Trophoblast cell (in vitro differentiated cells and primary cell): Measurements from ENCODE around the gene CPED1.

Experiments used
- DNase-seq, 2 donors: peaks; one replicate each; pipeline ENCODE4 v3.0.0-alpha.2; 2016
- H2AFZ ChIP-seq: 2 replicates; pipeline ENCODE4 v1.6.1; 2013; ENCODE audit warnings: low read length, moderate library complexity, mild to moderate bottlenecking; ENCODE audit not compliant: insufficient read depth, poor library complexity
- H2AK5ac ChIP-seq: 2 replicates; pipeline ENCODE4 v1.6.1; 2013; ENCODE audit warnings: mild to moderate bottlenecking, low read length
- H2BK120ac ChIP-seq: 2 replicates; pipeline ENCODE4 v1.6.1; 2013; ENCODE audit warnings: low read length, mild to moderate bottlenecking, moderate library complexity; ENCODE audit not compliant: insufficient read depth, poor library complexity
- H2BK12ac ChIP-seq: 2 replicates; pipeline ENCODE4 v1.6.1; 2013; ENCODE audit warnings: mild to moderate bottlenecking, low read length, moderate library complexity
- H2BK5ac ChIP-seq: 2 replicates; pipeline ENCODE4 v1.6.1; 2013; ENCODE audit warnings: low read length, low read depth, moderate library complexity, mild to moderate bottlenecking; ENCODE audit not compliant: poor library complexity
- H3K14ac ChIP-seq: 2 replicates; pipeline ENCODE4 v1.6.1; 2013; ENCODE audit warnings: mild to moderate bottlenecking, low read length
- H3K18ac ChIP-seq: 2 replicates; pipeline ENCODE4 v1.6.1; 2013; ENCODE audit warnings: mild to moderate bottlenecking, low read length
- H3K23ac ChIP-seq: 2 replicates; pipeline ENCODE4 v1.6.1; 2013; ENCODE audit warnings: low read length
- H3K27ac ChIP-seq: 2 replicates; pipeline ENCODE4 v1.5.1; 2013; ENCODE audit warnings: low read depth, mild to moderate bottlenecking, inconsistent platforms, low read length, moderate library complexity
- H3K27me3 ChIP-seq: 2 replicates; pipeline ENCODE4 v1.6.1; 2013; ENCODE audit warnings: inconsistent platforms, mild to moderate bottlenecking, low read length, moderate library complexity; ENCODE audit not compliant: insufficient read depth
- H3K36me3 ChIP-seq, 2 experiments: 1 replicate in 1 of 2; 2 replicates in 1 of 2; pipeline ENCODE4 v1.6.1; 2013; ENCODE audit warnings: low read length in 2 of 2, mild to moderate bottlenecking in 2 of 2, moderate library complexity in 1 of 2; ENCODE audit not compliant: insufficient read depth in 2 of 2, control insufficient read depth in 1 of 2
- H3K4ac ChIP-seq: 2 replicates; pipeline ENCODE4 v1.6.1; 2013; ENCODE audit warnings: low read depth, mild to moderate bottlenecking, low read length, moderate library complexity
- H3K4me1 ChIP-seq, 2 experiments: 1 replicate in 1 of 2; 2 replicates in 1 of 2; pipeline ENCODE4 v1.6.1; 2013; ENCODE audit warnings: low read length in 2 of 2, mild to moderate bottlenecking in 2 of 2, moderate library complexity in 1 of 2; ENCODE audit not compliant: insufficient read depth in 2 of 2, control insufficient read depth in 1 of 2
- H3K4me2 ChIP-seq: 2 replicates; pipeline ENCODE4 v1.6.1; 2013; ENCODE audit warnings: inconsistent platforms, mild to moderate bottlenecking, low read length, moderate library complexity
- H3K4me3 ChIP-seq: 2 replicates; pipeline ENCODE4 v1.5.1; 2013; ENCODE audit warnings: mild to moderate bottlenecking, low read depth, low read length, inconsistent platforms
- H3K79me1 ChIP-seq: one replicate; pipeline ENCODE4 v1.6.1; 2013; ENCODE audit warnings: low read length
- H3K79me2 ChIP-seq: 2 replicates; pipeline ENCODE4 v1.6.1; 2013; ENCODE audit warnings: low read length, mild to moderate bottlenecking; ENCODE audit not compliant: control insufficient read depth, insufficient read depth, poor library complexity
- H3K9ac ChIP-seq: 2 replicates; pipeline ENCODE4 v1.6.1; 2013; ENCODE audit warnings: mild to moderate bottlenecking, low read length
- H3K9me3 ChIP-seq: 2 replicates; pipeline ENCODE4 v1.6.1; 2013; ENCODE audit warnings: low read depth, mild to moderate bottlenecking, control low read depth, inconsistent platforms, low read length; ENCODE audit not compliant: insufficient read depth
- H4K12ac ChIP-seq: 2 replicates; pipeline ENCODE4 v1.6.1; 2013; ENCODE audit warnings: low read depth, mild to moderate bottlenecking, low read length, moderate library complexity
- H4K8ac ChIP-seq: 2 replicates; pipeline ENCODE4 v1.6.1; 2013; ENCODE audit warnings: low read depth, mild to moderate bottlenecking, low read length, moderate library complexity
- H4K91ac ChIP-seq: one replicate; pipeline ENCODE4 v1.6.1; 2013; ENCODE audit warnings: low read depth, mild to moderate bottlenecking, low read length, moderate library complexity
- WGBS: extraction: QIAGEN DNeasy Blood & Tissue Kit; methylation state at CpG from one replicate; pipeline ENCODE4 v1.1.7; 2013; ENCODE audit warnings: missing lambda C conversion rate; ENCODE audit not compliant: insufficient read length, insufficient coverage; ENCODE audit errors: extremely low coverage; 5-methylcytosine and 5-hydroxymethylcytosine counted together

CPED1 gene

GRCh38 chr7:121294448-121294992, 306.0 kb downstream of the CPED1 start:
- no peak overlapping the region for H3K4me3 ChIP-seq
- H4K91ac ChIP-seq = no peak overlapping the region
- no peak overlapping the region for H3K27ac ChIP-seq
- no peak overlapping the region for H3K9ac ChIP-seq
- peaks cover 3% of the 10 kb centered on the region for H3K9me3 ChIP-seq
- no peaks in the 10 kb centered on the region for H3K79me1 ChIP-seq
- no peak overlapping the region for H3K4me2 ChIP-seq
- no peak overlapping the region for H4K12ac ChIP-seq
- H4K8ac ChIP-seq = no peak overlapping the region
- H3K4ac ChIP-seq = no peak overlapping the region
- no CpG with 5 or more reads among the region's 2 CpGs for WGBS
- H2AK5ac ChIP-seq = no peak overlapping the region
- H3K4me1 ChIP-seq = no peaks in the 10 kb centered on the region
- H3K27me3 ChIP-seq = no peaks in the 10 kb centered on the region
- no peak overlapping the region for H3K18ac ChIP-seq
- no peak overlapping the region for H2BK5ac ChIP-seq
- no peak overlapping the region for H3K23ac ChIP-seq
- no peak overlapping the region for H2BK120ac ChIP-seq
- no peak overlapping the region for H2BK12ac ChIP-seq
- no peaks in the 10 kb centered on the region for H3K79me2 ChIP-seq
- H3K14ac ChIP-seq = no peak overlapping the region
- peak; percentile 17 to 82 for DNase-seq
- no peaks in the 10 kb centered on the region for H3K36me3 ChIP-seq
- no peak overlapping the region for H2AFZ ChIP-seq

GRCh38 chr7:121297843-121298242, 309.3 kb downstream of the CPED1 start:
- no peak overlapping the region for H3K4me2 ChIP-seq
- WGBS = no CpG with 5 or more reads among the region's 2 CpGs
- no peak overlapping the region for H3K14ac ChIP-seq
- no peak overlapping the region for H2AFZ ChIP-seq
- no peak overlapping the region for H3K23ac ChIP-seq
- no peak overlapping the region for H3K18ac ChIP-seq
- peaks cover 3% of the 10 kb centered on the region for H3K9me3 ChIP-seq
- no peaks in the 10 kb centered on the region for H3K79me2 ChIP-seq
- H2BK5ac ChIP-seq = no peak overlapping the region
- no peak overlapping the region for H3K9ac ChIP-seq
- no peaks in the 10 kb centered on the region for H3K4me1 ChIP-seq
- H3K4me3 ChIP-seq = no peak overlapping the region
- H2BK120ac ChIP-seq = no peak overlapping the region
- H2BK12ac ChIP-seq = no peak overlapping the region
- H3K27me3 ChIP-seq = no peaks in the 10 kb centered on the region
- H2AK5ac ChIP-seq = no peak overlapping the region
- H4K8ac ChIP-seq = no peak overlapping the region
- no peaks in the 10 kb centered on the region for H3K36me3 ChIP-seq
- H4K91ac ChIP-seq = no peak overlapping the region
- no peak overlapping the region for H3K4ac ChIP-seq
- H3K79me1 ChIP-seq = no peaks in the 10 kb centered on the region
- no peak overlapping the region for H3K27ac ChIP-seq
- no peak for DNase-seq
- no peak overlapping the region for H4K12ac ChIP-seq

GRCh38 chr7:121298831-121299239, 310.3 kb downstream of the CPED1 start:
- Histone ChIP-seq H3K36me3 (no peaks in the 10 kb centered on the region), H4K12ac (no peak overlapping the region), H4K91ac (no peak overlapping the region), H2AFZ (no peak overlapping the region), H3K18ac (no peak overlapping the region), H3K9me3 (no peaks in the 10 kb centered on the region), H2AK5ac (no peak overlapping the region), H2BK12ac (no peak overlapping the region), H3K14ac (no peak overlapping the region), H3K27ac (no peak overlapping the region), H3K27me3 (no peaks in the 10 kb centered on the region), H4K8ac (no peak overlapping the region), H3K4me2 (no peak overlapping the region), H3K79me1 (no peaks in the 10 kb centered on the region), H3K4me3 (no peak overlapping the region), H2BK120ac (no peak overlapping the region), H3K4ac (no peak overlapping the region), H2BK5ac (no peak overlapping the region), H3K23ac (no peak overlapping the region), H3K79me2 (no peaks in the 10 kb centered on the region), H3K9ac (no peak overlapping the region), H3K4me1 (no peaks in the 10 kb centered on the region)
- whole genome bisulfite sequencing = no CpG with 5 or more reads among the region's 2 CpGs
- no peak for DNase-seq

- no peaks in the 10 kb centered on the region for H3K79me1 ChIP-seq
- no peak overlapping the region for H3K14ac ChIP-seq
- H3K4me3 ChIP-seq = no peak overlapping the region
- H4K91ac ChIP-seq = no peak overlapping the region
- no peaks in the 10 kb centered on the region for H3K9me3 ChIP-seq
- no peak overlapping the region for H2AFZ ChIP-seq
- no peak overlapping the region for H3K18ac ChIP-seq
- no peak overlapping the region for H3K27ac ChIP-seq
- H3K4me1 ChIP-seq = no peaks in the 10 kb centered on the region
- H2BK5ac ChIP-seq = no peak overlapping the region
- no peak overlapping the region for H3K23ac ChIP-seq
- H3K36me3 ChIP-seq = no peaks in the 10 kb centered on the region
- no peaks in the 10 kb centered on the region for H3K79me2 ChIP-seq
- H2BK12ac ChIP-seq = no peak overlapping the region
- H4K8ac ChIP-seq = no peak overlapping the region
- no peak overlapping the region for H3K4ac ChIP-seq
- no peak overlapping the region for H4K12ac ChIP-seq
- H2BK120ac ChIP-seq = no peak overlapping the region
- H2AK5ac ChIP-seq = no peak overlapping the region
- no peak overlapping the region for H3K9ac ChIP-seq
- H3K4me2 ChIP-seq = no peak overlapping the region
- DNase-seq = no peak
- H3K27me3 ChIP-seq = no peaks in the 10 kb centered on the region
- no CpG with 5 or more reads among the region's 2 CpGs for WGBS
Measured at GRCh38 chr7:121300685-121301420, 312.3 kb downstream of the CPED1 start.
